Ammon's horn (tissue), 1 donor: ENCODE data around the gene AIPL1.

ENCODE experiments used
- DNase-seq: peaks from one replicate; pipeline ENCODE4 v3.0.0-alpha.2; 2016; ENCODE audit warnings: low spot score

Gene AIPL1

DNA sequence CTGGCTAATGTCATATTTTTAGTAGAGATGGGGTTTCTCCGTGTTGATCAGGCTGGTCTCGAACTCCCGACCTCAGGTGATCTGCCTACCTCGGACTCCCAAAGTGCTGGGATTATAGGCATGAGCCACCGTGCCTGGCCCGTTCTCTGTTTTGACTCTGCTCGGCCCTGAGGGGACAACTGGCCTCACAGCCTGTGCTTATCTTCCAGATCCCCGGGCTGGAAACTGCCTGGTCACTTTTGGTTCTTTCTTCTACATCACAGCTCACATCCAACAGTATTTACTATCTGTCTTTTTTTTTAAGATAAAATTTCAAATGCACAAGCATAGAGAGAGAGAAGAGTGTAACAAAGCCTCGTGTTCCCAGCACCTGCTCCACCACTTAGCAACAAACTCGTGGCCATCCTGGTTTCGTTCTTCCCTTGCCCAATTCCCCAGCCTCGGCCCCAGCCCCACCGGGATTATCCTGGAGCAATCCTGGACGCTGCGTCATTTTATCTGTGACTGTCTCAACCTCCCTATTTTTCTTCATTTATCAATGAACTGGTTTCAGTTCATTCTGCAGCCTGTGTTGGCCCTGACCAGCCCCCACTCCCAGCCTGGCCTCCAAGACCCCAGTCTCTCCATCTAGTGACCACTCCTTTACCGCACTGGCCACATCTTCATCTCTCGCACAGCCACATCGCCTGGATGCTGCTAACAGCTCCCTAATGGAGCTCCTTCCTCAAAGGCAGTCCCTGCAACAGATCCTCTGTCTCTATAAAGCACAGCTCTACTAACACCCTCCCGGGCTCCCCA is 30.5 kb upstream of the AIPL1 start:
- DNase-seq = no peak

DNA sequence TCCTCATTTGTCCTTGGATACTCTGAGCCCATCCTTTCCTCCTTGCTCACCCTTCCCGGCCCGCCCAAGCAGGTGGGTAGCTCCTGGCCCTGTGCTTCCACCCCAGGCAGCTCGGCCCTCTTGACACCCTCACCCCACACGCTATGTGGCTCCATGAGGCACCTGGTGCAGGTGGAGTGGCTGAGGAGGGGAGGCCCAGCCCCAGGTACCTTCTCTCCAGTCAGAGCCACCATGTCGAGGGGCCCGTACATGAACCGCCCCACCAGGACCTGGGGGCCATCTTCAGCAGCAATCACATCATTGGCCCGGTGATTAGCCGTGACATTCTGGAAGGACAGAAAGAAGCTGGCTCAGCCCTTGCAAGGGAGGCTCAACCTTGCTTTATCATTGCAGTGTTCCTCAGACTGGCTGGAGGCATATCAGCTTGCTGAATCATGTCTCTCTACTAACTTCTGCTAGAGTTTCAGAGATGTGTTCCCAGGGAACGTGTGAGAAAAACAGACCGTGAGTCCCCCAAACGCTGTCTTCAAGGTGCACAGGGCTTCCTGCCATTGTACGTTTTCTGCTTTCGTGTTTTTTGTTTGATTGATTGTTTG is 29.6 kb upstream of the AIPL1 start:
- no peak for DNase-seq

DNA sequence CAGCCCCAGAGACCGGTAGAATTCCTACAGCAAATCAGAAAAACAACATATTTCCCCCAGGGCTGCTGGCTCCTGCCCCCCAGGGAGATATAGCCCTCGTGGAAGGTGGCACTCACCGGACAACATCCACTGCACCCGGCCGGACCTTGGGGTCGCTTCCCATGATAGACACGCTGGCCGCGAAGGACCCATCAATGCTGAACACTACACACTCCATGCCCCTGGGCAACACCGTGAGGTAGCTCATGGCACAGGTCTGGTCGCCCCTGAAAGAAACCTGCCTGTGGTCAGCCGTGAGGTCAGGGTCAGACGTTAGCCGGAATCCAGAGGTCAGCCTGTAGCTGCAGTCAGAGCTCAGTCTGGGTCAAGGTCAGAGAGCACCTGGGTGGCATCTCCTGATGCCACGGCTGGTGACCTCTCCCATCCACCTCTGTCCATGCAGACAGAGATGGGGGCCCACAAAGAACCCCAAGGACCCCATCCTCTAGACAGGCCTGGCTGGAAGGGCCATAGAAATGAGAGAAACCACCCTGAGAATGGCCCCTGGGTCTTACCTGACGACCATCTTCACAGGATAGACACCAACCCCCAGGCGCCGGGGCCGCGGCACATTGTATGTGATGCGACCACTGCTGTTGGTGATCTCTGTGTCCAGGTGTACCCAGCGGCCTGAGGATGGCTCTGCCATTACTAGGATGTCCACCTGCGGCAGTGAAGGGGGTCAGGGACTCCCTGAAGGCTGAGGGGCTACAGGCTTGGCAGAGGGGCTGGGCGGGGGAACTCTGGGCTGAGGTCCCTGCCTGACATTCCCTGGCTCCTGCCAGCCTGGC is 28.9 kb upstream of the AIPL1 start:
- no peak for DNase-seq

DNA sequence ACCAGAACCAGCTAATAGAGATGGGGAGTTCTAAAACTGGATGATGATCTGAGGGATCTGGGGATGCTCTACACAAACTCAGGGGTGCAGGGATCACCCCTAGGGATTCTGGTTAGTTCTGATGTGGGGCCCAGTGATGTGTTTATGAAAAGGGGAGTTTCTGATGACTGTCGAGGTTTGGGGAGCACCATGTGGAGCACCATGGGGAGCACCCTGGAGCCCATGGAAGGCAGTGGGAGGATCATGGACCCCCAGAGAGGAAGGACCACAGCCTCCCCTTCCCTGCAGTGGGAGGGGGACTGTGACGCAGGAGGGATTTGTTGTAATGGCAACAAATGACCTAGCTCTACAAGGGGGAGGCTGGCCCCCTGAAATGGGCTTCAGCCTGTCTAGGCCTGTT is 27.8 kb upstream of the AIPL1 start:
- DNase-seq = no peak

- no peak for DNase-seq
These were observed 27.0 kb upstream of the AIPL1 start for GRCh38 chr17:6461792-6462524.

GRCh38 chr17:6461246-6461645 is 26.3 kb upstream of the AIPL1 start:
- DNase-seq = no peak

- no peak for DNase-seq
These were observed 25.7 kb upstream of the AIPL1 start for GRCh38 chr17:6460531-6461161.

GRCh38 chr17:6458460-6458950 is 23.6 kb upstream of the AIPL1 start:
- no peak for DNase-seq

DNA sequence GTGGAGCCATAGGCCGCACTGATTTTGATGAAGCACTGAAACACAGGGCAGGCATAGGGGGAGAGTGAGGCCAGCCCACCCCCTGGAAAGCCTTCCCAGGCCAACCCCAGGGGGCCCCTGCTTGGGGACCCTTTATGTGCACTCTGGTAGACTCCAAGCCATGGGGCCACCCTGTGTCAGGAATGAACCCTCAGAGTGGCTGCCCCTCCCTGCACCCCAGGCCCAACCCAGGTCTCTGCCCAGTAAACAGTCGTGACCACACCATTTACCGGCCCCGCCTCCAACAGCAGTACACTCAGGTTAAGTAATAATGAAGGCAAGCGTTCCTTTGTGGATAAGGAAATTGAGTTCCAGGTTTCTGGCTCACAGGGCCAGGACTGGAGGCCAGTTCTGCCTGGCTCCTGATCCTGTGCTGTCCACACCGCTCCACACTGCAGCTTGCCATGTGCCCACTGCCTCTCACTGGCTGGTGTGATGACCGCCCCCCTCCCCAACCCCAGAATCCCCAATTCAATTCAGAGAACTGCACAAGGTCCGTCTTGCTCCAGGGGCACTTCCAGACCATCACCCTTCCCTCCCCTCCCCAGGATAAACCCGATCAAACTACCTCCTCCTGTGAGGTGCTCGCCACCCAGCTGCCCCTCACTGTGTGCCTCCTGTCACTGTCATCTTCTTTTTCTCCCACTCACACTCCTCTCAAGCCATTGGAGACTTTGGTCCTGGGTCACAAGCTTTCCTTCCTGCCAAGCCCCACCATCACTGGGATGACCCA is 23.0 kb upstream of the AIPL1 start:
- no peak for DNase-seq

DNA sequence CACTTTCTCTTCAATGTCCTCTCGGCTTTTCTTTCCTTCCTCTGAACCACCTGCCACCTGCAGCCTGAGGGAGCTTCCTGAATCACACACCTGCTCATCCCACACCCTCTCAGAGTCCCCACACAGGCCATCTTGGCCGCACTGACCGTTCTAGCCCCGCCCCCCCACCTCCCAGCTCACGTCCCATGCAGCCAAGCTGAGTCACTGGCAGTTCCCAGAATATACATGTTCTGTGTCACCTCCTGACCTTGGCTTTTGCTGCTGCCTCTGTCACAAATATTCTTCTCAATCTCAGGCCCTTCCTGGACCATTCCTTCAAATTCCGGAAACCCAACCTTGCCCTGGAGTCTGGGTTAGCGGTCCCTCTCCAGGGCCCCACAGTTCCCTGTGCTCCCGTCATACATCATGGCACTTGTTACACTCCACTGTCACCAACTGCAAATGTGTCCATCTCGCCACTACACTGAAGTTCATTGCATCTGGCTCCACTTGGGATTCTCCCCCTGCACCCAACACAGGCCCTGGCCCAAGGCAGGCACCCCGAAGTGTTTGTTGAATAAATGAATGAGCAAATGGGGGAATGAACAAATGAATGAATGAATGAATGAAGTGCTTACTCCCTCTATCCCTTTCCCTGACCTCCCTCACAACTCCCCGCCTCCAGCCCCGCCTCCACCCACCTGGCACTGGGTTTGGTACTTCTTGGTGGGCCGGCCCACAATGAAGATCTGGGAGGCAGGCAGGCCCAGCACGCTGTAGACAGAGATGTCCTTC is 22.2 kb upstream of the AIPL1 start:
- no peak for DNase-seq

DNA sequence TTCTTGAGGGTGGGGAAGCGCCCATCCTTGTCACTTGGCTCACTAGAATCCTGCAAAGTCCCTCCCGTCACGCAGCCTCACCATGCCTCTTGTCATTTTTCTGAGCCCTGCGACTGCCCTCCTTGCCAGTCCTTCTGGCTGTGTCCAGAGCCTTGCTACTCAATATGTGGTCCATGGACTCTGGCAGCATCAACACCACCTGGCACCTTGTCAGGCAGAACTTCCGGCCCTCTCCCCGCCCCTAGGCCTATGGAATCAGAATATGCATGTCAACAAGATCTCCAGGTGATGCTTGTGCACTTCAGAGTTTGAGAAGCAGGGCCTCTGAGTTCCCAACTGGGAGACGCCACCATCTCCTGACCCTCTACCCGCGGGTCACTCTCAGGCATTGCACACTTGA is 21.4 kb upstream of the AIPL1 start:
- no peak for DNase-seq

DNA sequence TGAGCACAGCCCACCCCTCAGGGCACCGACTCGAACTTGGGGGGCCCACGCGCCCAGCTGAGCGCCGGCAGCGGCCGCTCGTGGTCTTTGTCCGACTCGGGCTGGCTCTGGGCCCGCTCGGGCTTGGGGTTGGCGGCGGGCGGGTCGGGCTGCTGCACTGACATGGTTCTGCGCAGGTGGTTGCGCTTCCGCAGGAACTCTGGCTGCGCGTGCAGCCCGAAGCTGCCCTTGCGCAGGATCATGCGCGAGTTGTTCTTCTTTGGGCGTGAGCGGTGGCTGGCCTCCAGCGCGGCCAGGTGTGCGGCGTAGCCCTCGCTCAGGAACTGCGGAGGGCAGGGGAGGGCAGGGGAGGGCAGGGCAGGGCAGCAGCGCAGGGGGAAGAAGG is 20.4 kb upstream of the AIPL1 start:
- DNase-seq = no peak

DNA sequence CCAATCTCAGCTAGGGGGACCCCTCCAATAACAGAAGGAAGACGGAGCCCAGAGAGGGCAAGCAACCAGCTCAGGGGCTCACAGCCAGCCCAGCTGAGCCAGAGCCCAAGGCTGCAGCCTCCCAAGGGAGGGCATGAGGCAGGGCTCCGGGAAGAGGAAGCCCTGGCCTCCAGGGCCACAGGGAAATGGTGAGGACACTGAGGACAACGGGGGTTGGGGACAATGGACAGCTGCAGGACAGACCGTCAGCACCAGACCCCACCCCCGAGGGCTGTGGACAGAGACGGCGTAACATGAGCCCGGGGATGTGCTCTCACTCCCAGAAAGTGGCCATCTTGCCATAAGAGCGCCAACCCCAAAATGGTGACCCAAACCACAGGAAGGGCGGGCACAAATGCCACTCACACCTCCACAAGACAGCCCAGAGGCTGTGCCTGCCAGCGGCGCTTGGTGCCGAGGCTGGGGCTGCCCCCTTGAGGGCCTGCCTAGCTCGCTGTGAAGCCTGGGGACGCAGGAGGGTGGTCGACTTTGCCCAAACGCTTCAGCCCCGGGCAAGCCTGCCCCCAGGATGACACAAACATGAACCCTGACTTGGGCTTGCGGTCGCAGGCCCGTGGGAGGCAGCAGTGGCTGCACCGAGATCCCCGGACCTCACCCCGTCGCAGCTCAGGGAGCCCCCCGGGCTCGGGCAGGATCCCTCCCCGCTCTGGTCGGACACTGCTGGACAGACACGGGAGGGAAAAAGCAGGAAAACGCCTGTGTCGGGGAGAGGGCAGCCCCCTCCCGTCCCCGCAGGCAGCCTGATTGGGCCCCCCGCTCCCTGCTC is 19.8 kb upstream of the AIPL1 start:
- DNase-seq = no peak

DNA sequence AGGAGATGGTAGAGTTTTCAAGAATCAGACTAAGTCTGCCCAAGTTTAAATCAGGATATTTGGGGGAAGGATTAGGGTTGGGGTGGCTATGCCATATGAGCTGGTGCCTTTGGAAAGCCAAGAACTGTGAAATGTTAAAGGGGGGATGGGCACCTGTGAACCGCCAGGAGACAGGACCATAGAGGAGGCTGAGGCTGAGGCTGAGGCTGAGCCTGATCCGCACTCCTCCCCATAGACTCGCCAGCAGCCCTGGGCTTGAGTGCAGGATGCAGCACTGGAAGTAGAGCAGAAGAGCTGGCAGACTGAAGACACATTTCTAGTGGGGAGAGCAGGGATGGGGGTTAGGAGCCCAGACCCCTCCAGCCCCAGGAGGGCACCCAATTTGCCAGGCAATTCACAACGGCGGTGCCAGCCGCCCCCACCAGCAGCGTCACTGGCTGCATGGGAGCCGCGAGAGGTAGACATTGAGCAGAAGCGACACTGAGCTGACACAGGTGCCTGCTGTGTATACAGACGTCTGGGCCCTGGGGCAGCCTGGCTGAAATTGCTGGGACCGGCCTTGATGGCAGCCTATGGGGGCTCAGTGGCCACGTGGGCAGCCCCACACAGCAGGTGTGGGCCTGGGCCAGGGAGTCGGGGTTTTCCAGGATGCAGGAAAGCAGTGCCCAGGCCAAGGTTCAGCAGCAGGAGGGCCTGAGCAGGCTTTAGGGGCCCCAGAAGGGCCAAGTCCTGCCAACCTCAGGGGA is 18.5 kb upstream of the AIPL1 start:
- DNase-seq = no peak

DNA sequence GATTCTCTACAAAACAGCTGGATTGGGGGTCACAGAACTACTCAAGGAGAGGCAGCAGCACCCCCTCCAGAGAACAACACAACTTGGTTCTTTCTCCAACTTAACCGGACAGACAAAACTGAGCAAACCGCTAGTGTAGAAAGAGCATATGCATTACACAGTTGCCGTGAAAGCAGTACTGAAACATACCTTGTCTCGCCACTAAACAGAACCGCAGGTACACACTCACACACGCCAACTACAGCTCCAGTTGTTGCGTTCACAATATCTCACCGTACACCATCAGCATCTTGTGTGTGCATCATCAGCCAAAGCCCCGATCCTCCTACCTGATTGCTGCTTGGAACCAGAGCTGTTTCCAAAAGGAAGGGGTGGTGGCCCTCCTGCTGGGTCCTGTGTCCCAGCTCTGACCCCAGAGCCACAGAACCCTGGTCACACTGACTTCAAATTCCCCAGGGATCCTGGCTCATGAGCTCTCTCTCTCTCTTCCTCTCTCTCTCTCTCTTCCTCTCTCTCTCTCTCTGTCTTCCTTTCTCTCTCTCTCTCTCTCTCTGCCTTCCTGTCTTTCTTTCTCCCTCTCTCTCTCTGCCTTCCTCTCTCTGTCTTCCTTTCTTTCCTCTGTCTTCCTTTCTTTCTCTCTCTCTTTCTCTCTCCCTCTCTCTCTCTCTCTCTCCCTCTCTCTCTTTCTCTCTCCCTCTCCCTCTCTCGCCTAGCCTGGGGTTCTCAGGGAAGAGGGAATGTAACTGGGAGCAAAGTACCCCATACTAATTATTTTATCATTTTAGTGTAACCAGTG is 17.7 kb upstream of the AIPL1 start:
- no peak for DNase-seq

DNA sequence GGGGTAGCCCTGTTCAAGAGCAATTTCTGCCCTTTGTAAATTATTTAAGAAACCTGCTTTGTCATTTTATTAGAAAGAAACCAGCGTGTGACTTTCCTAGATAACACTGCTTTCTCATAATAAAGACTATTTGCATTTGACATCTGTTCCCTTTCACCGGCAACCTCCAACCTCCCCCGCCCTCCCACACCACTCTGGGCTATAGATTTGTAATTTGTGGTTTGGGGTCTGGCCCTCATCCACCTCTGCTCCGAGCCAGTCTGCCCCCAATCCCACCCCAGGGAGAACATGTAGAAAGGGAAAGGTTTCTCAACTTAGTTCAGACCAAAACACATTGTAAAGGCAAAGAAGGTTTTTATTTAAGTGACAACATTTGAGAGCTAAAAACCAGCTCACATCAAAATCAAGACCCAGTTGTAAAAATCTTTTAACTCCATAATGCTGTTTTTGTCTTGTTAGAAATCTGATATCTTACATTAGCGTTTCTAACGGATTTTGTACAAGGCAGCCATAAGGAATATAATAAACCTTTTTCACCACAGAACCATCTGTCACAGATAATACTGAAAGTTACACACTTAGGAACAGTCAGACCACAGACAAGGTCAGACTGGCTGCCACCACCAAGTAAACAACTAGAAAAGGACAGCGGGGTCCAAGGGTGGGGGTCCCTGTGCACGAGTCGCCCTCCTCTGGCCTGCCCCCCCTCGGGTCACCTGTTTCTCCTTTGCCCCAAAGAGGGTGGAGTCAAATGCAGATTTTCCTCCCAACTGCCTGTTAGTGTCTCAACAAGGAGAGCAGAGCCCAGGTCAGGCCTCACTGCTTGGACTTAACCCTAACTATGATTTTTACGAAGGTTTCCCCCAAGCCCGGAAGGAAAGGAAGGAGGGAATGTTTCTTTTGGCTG is 16.3 kb upstream of the AIPL1 start:
- DNase-seq = no peak

DNA sequence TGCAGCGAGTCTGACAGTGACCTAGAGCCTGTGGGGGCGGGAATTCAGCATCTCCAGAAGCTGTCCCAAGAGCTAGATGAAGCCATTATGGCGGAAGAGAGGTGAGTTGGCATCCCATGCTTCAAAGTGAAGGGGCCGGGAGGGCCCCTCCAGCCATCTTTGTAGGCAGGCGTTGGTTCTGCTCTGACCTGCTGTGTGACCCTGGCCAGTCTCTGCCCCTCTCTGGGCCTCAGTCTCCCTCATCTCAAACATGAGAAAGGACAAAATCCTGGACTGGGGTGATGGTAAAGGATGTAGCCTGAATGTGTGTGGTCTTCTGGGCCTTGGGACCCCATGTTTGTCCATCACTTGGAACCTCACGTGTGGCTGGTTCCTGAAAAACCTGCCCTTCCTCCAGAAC is 14.4 kb upstream of the AIPL1 start:
- no peak for DNase-seq
